Islet precursor cell (in vitro differentiated cells): Measurements from ENCODE around the gene UGT1A6.

Experiments
- DNase-seq: peaks from one replicate; pipeline ENCODE4 v3.0.0-alpha.2; 2018

Gene UGT1A6

DNA sequence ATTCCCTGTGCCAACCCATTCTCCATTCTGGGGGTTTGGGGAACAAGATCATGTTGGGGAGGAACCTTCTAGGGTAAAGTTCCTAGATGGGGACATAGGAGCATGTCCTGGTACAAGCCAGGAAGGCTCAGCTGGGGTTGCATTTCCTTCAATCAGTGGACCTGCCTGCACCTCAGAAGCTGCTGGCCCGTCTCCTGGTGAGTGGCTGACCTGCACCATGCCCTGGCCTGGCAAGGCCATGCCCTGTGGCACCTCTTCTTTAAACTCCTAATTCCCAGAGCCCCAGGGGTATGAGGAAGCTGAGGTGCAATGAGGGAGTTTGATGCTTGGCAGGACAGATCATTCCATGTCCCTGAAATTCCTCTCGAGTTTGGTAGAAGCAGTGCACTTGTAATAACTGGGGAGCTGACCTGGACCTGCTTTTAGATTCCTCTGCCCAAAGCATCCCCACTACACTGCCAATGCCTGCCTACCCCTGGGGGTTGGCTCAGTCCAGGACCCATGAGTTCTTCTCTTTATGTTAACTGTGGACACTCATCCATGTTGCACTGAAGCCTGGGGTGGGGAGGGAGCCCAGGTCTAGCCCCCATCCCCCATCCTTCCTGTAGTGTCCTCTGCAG is 110.7 kb downstream of the UGT1A6 start:
- DNase-seq: no peak

DNA sequence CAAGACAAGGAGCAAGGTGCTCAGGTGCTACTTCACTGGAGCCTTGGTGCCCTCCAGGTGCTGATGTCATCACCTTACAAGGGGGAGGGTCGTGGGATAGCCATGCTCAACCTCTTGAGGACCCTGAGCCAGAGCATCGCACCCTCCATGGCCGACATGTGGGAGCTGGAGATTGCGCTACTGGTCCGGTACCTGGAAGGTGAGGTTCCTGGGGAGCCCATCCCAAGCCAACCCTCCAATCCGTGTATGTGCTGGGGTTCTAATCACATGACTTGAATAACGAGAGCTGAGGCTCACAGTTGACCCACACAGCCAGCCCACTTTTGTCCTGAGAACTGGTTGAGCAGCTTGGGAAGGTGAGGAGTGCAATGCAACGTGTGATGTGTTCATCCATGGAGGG is 111.3 kb downstream of the UGT1A6 start:
- no peak for DNase-seq

DNA sequence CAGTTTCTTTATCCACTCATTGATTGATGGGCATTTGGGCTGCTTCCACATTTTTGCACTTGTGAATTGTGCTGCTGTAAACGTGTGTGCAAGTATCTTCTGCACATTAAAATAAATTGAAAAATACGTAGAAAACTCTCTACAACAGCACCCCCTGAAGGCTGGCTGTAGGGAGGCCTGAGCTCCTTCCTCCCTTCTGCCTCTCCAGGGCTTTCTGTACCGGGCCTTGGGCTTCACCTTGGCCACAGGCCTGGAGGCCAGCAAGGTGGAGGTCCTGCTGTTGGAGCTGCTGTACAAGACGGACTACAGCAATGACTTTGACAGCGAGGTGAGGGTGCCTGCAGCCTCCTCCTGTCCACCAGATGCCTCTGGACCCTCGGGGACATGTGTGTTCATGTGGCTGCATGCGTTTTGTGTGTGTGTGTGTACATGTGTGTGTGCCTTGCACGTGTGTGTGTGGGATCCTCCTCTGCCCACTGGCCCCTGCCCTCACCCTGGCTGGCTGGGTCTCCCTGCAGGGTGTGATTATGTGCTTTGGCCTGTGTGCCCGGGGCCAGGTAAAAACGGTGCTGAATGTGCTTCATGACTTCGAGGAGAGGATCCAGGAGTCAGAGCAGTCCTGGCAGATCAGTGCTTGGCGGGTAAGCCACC is 114.7 kb downstream of the UGT1A6 start:
- peak; percentile 47 for DNase-seq

DNA sequence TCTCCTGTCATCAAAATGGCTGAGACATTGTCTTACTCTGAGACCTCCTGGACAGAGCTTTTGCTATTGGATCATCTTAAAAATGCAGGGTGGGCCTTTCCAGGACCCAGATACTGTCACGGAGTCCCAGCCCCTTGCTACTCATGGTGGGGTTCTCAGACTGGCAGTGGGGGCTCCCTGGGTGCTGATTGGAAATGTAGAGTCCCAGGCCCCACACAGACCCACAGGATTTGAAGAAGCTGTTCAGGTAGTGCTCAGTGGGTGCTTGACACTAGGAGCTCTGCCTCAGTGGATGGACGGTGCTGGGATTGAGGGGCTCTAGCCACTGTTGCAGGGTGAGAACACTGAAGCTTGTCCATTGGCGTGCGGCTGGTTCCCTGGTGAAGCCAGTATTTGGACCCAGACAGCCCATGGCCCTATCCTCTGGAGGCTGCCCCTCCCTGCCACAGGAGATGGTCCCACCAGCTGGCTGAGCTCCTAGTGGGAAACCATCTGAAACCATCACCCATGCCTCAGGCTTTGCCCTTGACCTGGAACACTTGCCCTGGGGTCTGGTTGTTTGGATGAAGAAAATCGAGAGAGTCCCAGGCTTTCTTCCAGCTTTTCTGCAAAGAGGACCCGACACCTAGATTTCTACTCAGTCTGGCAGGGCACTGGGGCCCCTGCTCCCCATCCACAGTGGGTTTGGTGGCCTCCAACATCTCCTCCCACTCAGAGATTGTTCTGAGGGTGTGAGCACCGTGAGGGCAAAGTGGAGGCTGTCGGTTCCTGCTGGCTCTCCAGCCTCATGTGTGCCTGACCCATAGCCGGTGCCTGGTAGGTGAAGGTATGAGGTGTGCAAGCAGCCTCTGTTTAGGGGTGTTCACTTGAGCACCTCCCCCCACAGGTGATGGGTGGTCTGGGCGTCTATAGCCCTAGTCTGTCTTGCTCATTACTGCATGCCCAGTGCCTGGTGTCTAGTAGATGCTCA is 115.6 kb downstream of the UGT1A6 start:
- DNase-seq: peak; percentile 26

DNA sequence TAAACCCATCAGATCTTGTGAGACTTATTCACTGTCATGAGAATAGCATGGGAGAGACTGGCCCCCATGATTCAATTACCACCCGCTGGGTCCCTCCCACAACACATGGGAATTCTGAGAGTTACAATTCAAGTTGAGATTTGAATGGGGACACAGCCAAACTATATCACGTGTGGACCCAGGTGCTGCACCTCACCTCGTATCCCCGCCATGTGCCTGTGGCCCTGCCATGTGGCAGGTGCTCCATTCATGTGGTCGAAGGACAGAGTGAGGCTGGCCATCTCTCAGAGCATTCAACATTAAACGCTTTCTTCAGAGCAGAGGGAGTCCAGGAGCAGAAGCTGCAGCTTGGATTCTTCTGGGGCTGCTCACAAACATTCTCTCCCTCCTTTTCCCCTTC is 117.7 kb downstream of the UGT1A6 start:
- DNase-seq: peak; percentile 12

DNA sequence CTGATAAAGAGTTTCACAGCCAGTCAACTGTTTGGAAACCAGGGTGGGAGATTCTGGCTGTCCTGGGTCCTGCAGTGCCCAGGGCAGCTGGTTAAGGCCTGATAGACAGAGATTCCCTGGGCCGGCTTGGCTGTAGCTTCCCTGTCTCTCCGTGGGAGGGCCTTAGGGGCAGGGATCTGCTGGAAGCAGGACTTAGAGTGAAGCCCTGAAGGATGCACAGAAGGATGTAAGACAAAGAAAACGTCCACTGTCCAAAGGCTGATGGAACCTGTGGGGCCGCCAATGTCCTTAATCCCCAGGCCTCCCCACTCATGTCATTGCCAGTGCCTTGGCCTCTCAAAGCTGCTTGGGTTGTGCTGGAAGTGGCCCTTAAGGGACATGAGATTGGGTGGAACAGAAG is 118.4 kb downstream of the UGT1A6 start:
- DNase-seq: peak; percentile 39

DNA sequence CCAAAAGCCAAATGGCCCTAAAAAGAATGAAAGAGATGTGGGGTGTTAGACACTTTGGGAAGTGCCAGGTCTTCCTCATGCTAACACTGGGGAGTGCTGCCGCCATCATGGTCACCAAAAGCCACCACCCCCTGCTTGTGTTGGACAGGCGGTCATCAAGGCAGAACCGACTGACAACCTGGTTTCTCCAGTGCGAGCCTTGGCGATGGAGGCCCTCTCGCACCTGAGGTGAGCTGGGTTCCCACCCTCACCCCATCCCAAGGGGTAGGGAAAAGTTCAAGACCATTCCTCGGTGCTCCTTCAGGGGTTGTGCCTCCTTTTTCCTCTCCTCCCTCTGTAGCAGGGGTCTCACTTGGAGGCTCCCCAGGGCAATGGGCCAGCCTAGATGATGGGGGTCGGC is 119.0 kb downstream of the UGT1A6 start:
- DNase-seq: peak; percentile 15

DNA sequence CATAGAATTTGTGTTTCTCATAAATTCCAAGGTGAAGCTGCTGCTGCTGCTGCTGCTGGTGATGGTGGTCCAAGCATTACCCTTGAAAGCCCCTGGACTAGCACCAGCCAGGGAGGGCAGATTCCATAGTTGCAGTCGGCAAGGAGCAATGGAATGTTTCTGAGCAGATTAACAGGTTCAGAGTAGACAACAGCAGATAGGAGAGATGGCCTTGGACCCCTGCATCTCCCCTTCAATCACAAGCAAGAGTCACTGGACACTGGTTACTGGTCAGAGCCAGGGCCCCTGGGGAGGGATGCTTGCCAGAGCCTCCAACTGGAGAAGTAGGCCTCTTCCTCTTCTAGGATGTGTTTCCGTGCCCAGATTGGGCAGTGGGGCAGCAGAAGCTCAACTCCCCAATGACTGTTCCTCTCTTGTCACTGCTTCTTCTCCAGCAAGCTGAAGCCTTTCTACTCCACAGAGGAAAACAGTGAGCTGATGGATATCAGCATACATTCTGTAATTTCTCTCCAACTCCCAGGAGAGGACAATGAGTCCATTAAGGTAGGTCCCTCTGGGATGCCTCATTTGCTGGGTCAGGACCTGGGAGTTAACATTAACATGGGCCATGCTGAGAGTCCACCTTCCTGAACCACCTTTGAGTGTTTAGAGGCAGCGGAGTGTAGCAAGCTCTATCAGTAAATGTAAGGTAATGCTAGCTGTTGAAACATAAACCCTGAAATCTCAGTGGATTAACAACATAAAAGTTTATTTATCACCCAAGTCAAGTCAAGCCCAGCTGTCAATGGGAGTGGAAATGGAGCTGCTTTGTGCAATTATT is 120.8 kb downstream of the UGT1A6 start:
- peak; percentile 30 for DNase-seq

DNA sequence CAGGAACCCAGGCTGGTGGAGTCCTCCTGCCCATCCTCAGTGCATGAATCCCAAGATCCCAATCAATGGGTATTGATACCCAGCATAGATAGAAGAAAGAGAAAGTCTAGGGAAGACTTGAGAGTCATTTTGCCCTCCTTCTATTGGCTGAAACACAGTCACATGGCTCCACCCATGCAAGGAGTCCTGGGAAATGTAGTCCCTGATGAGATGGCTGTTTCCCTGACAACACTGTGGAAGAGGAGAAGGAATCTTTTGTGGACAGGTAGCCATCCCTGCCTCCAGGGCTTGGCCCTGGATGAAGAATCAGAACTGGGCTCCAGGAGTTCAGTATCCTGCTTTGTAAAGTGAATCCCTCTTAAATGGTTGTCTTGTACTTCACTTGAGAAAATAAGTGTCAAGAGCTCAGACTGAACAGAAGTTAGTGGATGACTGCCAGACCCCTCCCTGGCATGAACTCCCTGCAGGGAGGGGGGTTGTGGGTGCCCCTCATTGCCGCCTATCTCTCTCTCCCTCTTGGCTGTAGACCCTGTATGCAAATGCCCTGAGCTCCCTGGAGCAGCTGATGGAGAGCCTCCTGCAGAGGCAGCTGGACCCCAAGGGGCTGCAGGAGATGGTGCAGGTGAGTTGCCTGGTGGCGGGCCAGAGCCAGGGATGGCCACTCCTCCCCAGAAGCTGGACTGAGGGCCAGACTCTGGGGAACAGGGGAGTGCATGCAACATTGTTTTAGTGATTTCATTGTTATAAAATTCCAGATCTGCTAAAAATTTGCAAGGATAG is 121.6 kb downstream of the UGT1A6 start:
- DNase-seq: peak; percentile 37

DNA sequence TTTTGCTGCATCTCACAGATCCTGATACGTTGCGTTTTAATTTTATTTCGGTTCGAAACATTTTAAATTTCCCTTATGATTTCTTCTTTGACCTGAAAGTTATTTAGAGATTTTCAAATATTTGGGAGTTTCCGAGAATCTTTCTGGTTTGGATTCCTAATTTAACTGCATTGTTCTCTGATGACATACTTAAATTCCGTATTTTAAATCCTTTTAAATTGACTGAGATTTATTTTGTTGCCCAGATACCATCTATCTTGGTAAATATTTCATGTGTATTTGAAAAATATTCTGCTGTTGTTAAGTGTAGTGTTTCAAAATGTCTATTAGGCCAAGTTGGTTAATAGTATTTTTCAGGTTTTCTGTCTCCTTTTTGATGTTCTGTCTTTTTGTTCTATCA is 123.2 kb downstream of the UGT1A6 start:
- no peak for DNase-seq

DNA sequence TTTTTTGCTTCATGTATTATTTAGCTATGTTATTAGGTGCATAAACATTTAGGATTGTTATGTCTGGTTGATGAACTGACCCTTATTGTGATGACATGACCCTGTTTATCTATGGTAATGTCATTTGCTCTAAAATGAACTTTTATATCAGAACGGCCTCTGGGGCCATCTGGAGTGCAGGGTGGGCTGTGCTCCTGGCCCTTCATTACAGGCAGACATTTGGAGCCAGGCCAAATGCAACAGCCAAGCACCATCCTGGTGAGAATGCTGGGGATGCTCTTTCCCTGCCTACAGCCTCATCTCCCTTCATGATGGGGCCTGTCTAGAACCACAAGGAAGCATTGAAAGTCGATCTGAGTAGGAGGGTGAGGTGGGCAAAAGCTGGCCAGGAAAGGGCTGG is 123.6 kb downstream of the UGT1A6 start:
- no peak for DNase-seq

DNA sequence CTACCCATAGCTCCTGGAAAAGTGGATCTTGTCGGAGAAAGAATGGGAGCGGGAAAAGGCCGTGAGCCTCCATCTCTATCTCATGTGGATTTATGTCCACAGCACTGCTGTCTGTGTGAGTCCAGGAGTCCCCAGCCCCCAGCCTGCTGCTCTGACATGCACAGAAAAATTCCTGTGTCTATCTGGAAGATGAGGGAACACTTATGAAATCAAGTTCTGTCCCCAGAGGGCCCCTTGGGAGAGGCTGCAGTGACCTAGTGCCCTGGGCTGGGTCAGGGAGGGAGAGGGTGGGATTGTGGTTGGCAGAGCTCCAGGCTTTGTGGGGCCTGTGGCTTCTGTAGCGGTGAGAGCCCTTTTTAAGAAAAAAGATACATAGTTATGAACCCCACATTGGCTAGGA is 124.1 kb downstream of the UGT1A6 start:
- DNase-seq: peak; percentile 22

DNA sequence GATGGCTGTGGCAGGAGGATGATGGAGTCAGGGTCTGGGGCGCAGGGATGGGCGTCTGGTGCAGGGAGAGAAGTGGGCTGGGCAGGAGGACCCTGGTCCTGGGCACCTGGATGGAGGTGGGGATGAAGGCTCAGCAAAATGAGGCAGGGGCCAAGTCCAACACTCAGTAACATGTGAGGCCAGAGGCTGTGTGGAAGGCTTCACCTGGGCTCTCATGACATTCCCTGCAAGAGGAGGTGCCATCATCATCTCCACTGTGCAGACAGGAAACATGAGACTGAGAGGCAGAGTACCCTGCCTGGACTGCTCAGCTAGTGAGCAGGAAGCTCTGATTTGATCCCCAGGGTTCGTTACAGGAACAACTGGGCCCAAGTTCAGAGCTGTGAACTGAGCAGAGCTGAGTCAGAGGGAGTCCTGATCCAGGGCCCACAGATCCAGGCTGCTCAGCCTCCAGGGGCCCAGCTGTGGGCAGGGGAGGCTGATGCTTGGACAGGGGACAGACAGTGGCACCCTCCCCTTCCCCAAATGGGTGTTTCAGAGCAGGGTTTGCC is 124.7 kb downstream of the UGT1A6 start:
- peak; percentile 42 for DNase-seq

DNA sequence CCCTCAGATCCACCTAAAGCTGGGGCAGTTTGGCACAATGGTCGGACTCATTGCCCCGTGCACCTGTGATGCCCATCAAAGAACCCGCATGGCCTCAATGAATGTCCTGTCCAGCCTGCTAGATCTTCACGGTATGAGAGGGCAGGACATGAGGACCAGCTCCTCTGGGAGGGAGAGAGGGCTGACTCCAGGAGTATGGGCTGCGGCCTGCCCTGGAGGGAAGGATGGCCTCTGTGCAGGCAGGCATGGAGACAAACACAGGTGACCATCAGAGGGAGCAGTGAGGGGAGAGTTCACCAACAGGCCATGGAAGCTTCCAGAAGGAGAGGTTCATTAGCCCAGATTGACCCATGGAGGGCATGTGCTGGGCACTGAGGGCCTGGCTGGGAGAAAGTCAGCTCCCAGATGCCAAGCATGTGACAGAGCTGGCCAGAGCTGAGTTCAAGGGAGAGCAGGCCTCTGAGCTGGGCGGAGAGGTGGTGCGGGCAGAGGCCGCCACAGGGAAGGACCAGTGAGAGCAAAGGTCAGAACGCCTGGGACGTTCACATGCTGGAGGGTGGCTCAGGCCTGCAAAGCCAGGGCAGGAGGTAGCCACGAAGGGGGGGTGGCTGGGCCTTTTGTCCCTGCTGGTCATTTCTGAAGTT is 125.4 kb downstream of the UGT1A6 start:
- peak; percentile 42 for DNase-seq

DNA sequence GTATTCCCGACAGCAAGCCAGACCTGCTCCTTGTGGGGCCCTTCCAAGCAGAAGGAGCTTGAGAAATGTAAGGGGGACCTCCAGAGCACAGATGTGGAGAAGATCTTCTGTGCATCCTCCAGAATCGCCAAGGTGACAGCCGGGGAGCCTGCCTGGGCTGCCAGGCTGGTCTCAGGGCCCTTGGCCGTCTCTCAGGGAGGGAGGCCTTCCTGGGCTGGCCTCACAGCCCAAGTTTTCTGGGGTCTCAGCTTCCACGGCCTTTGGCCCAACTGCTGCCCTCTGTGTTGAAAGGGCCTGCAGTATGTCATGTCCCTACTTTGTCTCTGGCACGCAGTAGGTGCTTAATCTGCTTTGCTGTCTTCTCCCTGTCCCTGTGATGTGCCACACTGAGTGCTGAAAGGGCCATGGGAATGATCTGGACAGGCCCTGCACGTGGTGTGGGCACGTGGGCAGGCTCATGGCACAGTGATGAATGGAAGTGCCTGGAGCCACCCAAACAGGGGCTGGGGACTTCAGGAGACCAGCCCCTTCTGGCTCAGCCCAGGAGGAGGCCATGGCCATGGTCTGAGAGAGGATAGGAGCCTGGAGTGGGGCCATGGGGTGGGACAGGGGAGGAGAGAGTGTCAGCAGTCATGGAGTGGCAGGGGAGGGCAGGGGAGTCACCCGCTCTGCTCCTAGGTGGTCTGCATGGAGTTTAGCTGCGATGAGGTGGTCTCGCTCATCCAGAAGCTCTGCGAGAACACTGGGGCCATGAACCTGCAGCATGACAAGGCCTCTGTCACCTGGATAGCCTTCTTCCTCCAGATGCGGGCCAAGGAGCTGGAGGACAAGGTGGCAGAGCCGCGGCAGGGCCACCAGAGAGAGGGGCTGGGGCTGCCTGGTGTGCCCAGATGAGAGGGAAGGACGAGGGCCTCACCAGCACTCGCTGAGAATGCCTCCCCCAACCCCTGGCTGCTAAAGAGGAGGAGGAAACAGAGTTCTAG is 126.2 kb downstream of the UGT1A6 start:
- peak; percentile 49 for DNase-seq

DNA sequence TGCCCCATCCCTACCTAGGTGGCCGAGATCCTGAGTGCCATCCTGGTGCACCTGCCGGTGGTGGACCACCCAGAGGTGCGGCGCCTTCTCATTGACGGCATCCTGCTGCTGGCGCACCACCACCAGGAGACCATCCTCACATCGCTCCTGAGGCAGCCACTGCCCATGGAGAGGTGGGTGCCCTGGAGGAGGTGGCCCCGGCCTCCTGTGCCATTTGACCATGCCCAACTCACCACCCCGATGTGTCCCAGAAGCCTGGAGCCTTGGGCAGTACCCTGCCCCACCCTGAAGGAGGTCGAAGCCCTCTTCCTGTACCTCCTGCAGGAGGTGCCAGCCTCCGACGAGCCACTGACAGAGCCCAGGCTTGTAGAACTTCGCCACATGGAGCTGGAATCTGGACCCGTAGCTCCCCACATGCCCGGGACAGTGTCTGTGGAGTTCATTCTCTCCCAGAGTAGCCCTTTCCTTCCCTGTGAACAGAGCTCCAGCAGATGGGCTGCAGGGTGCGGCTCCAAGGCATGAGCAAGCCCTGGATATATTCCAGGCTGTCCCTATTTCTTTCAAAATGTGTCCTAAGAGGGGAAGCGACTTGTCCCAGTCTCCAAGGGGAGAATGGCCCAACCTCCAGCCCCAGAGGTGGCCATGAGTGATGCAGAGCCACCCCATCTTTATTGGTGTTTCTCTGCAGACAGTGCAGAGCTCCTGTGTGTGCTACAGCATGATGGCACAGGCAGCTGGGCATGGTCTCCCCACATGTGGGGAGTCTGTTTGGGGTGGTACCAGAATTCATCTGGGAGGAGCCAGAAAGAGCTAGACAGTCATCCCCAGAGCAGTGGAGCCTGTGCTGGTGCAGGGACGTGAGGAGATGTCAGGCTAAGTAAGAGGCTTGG is 127.4 kb downstream of the UGT1A6 start:
- DNase-seq: peak; percentile 49

DNA sequence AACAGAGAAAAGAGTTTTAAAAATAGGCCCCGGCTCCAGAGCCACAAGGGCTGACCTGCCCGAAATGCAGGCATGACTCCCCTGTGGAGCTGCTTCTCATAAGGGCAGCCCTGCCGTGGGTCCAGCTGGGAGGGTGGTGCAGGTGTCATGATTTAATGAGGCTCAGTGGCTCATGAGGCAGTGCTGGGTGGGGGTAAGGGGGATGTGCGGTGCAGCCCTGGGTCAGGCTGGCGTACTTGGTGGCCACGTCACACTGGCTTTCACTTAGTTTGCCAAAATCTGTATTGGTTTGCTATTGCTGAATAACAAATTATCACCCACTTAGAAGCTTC is 128.1 kb downstream of the UGT1A6 start:
- DNase-seq: peak; percentile 49

DNA sequence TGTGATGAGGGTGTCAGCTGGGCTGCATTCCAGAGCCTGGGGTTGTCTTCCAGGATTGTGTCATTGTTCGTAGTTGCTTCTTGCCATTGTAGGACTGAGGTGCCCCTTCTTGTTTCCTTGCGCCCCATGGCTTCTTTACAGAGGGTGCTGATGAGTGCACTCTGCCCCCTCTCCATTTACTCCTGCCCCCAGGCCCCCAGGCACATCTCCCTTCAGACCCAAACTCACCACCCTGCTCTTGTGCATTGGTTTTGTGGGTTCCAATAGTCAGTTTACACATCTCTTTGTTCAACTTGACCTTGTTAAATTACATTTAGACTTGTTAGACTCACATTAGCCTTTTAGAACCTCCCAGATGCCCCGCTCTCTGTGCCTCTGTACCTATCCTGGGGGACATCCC is 128.5 kb downstream of the UGT1A6 start:
- DNase-seq: peak; percentile 17

DNA sequence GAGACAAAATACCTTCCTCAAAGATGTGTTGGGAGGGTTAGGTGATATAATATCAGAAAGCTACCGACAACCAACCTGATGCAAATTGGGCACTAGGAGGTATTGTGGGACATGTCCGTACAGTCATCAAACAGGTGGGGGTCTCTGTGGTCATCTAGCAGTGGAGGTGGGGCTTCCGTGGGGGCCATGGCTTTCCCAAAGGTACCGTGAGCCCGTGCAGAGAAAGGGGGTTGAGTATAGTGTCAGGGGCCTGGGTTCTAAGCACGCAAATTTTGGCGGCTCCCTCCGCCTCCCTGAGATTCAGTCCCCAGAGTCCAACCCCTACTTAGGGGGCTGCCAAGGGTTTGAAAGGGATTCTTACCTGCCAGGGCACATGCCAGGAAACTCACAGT is 129.0 kb downstream of the UGT1A6 start:
- DNase-seq: no peak
